GM23338 (cell line): ENCODE data around the gene SELENOO. TPM values are rescaled to one million over a fixed set of nuclear protein-coding genes. Genes with fewer than 3 reads are reported as not detected.
A peak's percentile ranks its signal among the peaks of the same experiment; 100 is the strongest.

Experiments used
- ATAC-seq: fragments of 200-7000 bp; cut with Tn5 transposase; 3 replicates; pipeline ENCODE4 v1.9.1; 2020
- DNase-seq: peaks from one replicate; pipeline ENCODE4 v3.0.0-alpha.2; 2015; ENCODE audit warnings: low spot score
- H2AFZ ChIP-seq: fragments of 200-600 bp; sonication (generic); 2 replicates; pipeline ENCODE4 v1.8.0; 2016; ENCODE audit warnings: antibody characterized with exemption, mild to moderate bottlenecking, moderate library complexity
- H3F3A ChIP-seq: fragments of 200-600 bp; sonication (generic); replicated peaks from 2 replicates; pipeline ENCODE4 v1.8.0; 2017; ENCODE audit warnings: antibody characterized with exemption, mixed run types, low read depth
- H3K27ac ChIP-seq: fragments of 200-600 bp; sonication (generic); 2 replicates; pipeline ENCODE4 v1.6.1; 2016; ENCODE audit warnings: low read depth
- H3K27me3 ChIP-seq: fragments of 200-600 bp; sonication (generic); 2 replicates; pipeline ENCODE4 v1.8.0; 2016; ENCODE audit warnings: mild to moderate bottlenecking, mixed run types, moderate library complexity; ENCODE audit not compliant: insufficient read depth
- H3K36me3 ChIP-seq: fragments of 200-600 bp; sonication (generic); 2 replicates; pipeline ENCODE4 v1.8.0; 2016; ENCODE audit warnings: mild to moderate bottlenecking; ENCODE audit not compliant: insufficient read depth
- H3K4me1 ChIP-seq: fragments of 200-600 bp; sonication (generic); 2 replicates; pipeline ENCODE4 v1.8.0; 2016; ENCODE audit warnings: mild to moderate bottlenecking, moderate library complexity; ENCODE audit not compliant: insufficient read depth
- H3K4me2 ChIP-seq: fragments of 200-600 bp; sonication (generic); 2 replicates; pipeline ENCODE4 v1.7.1; 2017; ENCODE audit warnings: mixed run types
- H3K4me3 ChIP-seq: fragments of 200-600 bp; sonication (generic); 2 replicates; pipeline ENCODE4 v1.6.1; 2016; ENCODE audit warnings: mixed run types
- H3K79me2 ChIP-seq: fragments of 200-600 bp; sonication (generic); replicated peaks from 2 replicates; pipeline ENCODE4 v1.8.0; 2017; ENCODE audit warnings: mild to moderate bottlenecking; ENCODE audit not compliant: insufficient read depth
- H3K9me2 ChIP-seq: fragments of 200-600 bp; sonication (generic); 2 replicates; pipeline ENCODE4 v1.8.0; 2017; ENCODE audit not compliant: insufficient read depth
- H4K20me1 ChIP-seq: fragments of 200-600 bp; sonication (generic); replicated peaks from 2 replicates; pipeline ENCODE4 v1.8.0; 2017; ENCODE audit warnings: mild to moderate bottlenecking; ENCODE audit not compliant: insufficient read depth
- H3K27ac Mint-ChIP-seq: 2 replicates; pipeline ENCODE4 v1.8.0; 2020; ENCODE audit warnings: inconsistent platforms, mild to moderate bottlenecking, moderate library complexity, mixed read lengths
- H3K27me3 Mint-ChIP-seq: 3 replicates; pipeline ENCODE4 v1.8.0; 2022; ENCODE audit warnings: low read depth, mild to moderate bottlenecking, moderate library complexity, mixed read lengths, inconsistent platforms; ENCODE audit not compliant: insufficient read depth, poor library complexity
- H3K36me3 Mint-ChIP-seq: 3 replicates; pipeline ENCODE4 v1.8.0; 2021; ENCODE audit warnings: low read depth, mild to moderate bottlenecking, inconsistent platforms, moderate library complexity, mixed read lengths
- H3K4me1 Mint-ChIP-seq: 3 replicates; pipeline ENCODE4 v1.8.0; 2020; ENCODE audit warnings: mild to moderate bottlenecking, inconsistent platforms, mixed read lengths
- H3K4me3 Mint-ChIP-seq: 3 replicates; pipeline ENCODE4 v1.8.0; 2021; ENCODE audit warnings: moderate library complexity, mild to moderate bottlenecking, inconsistent platforms, mixed read lengths
- H3K9me3 Mint-ChIP-seq: 3 replicates; pipeline ENCODE4 v1.8.0; 2020; ENCODE audit warnings: moderate library complexity, mild to moderate bottlenecking, inconsistent platforms, mixed read lengths
- CREB1 ChIP-seq: fragments of 250-450 bp; sonication (Bioruptor Pico); IDR thresholded peaks from 2 replicates; pipeline ENCODE4 v1.5.0; 2020; ENCODE audit warnings: low read depth, mild to moderate bottlenecking, moderate library complexity
- CTCF ChIP-seq, 2 experiments: fragments of 200-600 bp in 1 of 2; sonication (generic) in 1 of 2; conservative IDR thresholded peaks; 2 replicates each; pipeline versions ENCODE4 v1.5.1 to v1.6.1; 2016 to 2017; ENCODE audit warnings: antibody characterized with exemption in 2 of 2, low read depth in 2 of 2, mild to moderate bottlenecking in 2 of 2, moderate library complexity in 1 of 2
- EZH2 ChIP-seq: fragments of 200-600 bp; sonication (generic); IDR thresholded peaks from one replicate; pipeline ENCODE4 v1.8.0; 2017; ENCODE audit warnings: antibody characterized with exemption, mild to moderate bottlenecking, low read depth; ENCODE audit not compliant: unreplicated experiment
- EZH2phosphoT487 ChIP-seq: fragments of 200-600 bp; sonication (generic); IDR thresholded peaks from one replicate; pipeline ENCODE4 v1.8.1; 2018; ENCODE audit warnings: antibody characterized with exemption; ENCODE audit not compliant: unreplicated experiment
- JUNB ChIP-seq: IDR thresholded peaks from one replicate; pipeline ENCODE4 v1.6.1; 2016; ENCODE audit warnings: antibody characterized with exemption; ENCODE audit not compliant: unreplicated experiment
- NANOG ChIP-seq: IDR thresholded peaks from 2 replicates; pipeline ENCODE4 v1.6.1; 2016; ENCODE audit warnings: antibody characterized with exemption, borderline replicate concordance
- POLR2AphosphoS5 ChIP-seq: IDR thresholded peaks from 2 replicates; pipeline ENCODE4 v1.6.1; 2016; ENCODE audit warnings: antibody characterized with exemption, low read depth
- REST ChIP-seq: IDR thresholded peaks from one replicate; pipeline ENCODE4 v1.6.1; 2018; ENCODE audit warnings: antibody characterized with exemption; ENCODE audit not compliant: unreplicated experiment
- STAT1 ChIP-seq: IDR thresholded peaks from one replicate; pipeline ENCODE4 v1.6.1; 2016; ENCODE audit warnings: antibody characterized with exemption; ENCODE audit not compliant: unreplicated experiment
- ZNF114 ChIP-seq: fragments of 250-450 bp; sonication (Bioruptor Pico); IDR thresholded peaks from 2 replicates; pipeline ENCODE4 v1.5.0; 2020; ENCODE audit warnings: mild to moderate bottlenecking, moderate library complexity
- ZNF331 ChIP-seq: fragments of 250-450 bp; sonication (Bioruptor Pico); IDR thresholded peaks from 2 replicates; pipeline ENCODE4 v1.5.0; 2020; ENCODE audit warnings: low read depth, mild to moderate bottlenecking, moderate library complexity
- polyA plus RNA-seq: library from polyadenylated mRNA; unstranded; fragments of >200 nt; fragmentation: Nextera tagmentation; extraction: Ambion mirVana; gene quantifications from 2 replicates; pipeline ENCODE4 v1.2.1, GENCODE V29; 2016
- total RNA-seq: library from RNA; depleted of rRNA; stranded (reverse); fragments of >200 nt; shearing (Covaris generic); gene quantifications from 2 replicates; pipeline ENCODE4 v1.2.3, GENCODE V29; 2014
- TF ChIP-seq, protein P1 (sequence below): IDR thresholded peaks from 2 replicates; pipeline ENCODE4 v1.6.1; 2016; ENCODE audit warnings: antibody characterized with exemption

SELENOO gene
- total and polyA plus RNA-seq, 2 experiments from 2014 or later: 6.8 to 21.3 TPM

GRCh38 chr22:50259302-50259701, 58.5 kb downstream of the SELENOO start:
- peaks cover 23% of the 10 kb centered on the region for H3K27me3 ChIP-seq
- no peaks in the 10 kb centered on the region for H3F3A ChIP-seq
- H2AFZ ChIP-seq: no peak overlapping the region
- H3K4me1 ChIP-seq: peaks cover 7% of the 10 kb centered on the region
- H3K79me2 ChIP-seq: no peaks in the 10 kb centered on the region
- H3K9me2 ChIP-seq: no peaks in the 10 kb centered on the region
- ATAC-seq (no peak), DNase-seq (no peak)
- Mint-ChIP-seq H3K9me3 (no peaks in the 10 kb centered on the region), H3K36me3 (no peaks in the 10 kb centered on the region), H3K27me3 (peaks cover 21% of the 10 kb centered on the region), H3K4me1 (peaks cover 6% of the 10 kb centered on the region; the same call in 2 of the 3 replicates), H3K4me3 (no peak overlapping the region), H3K27ac (no peak overlapping the region)
- H3K4me3 ChIP-seq: no peak overlapping the region
- TF ChIP-seq CREB1 (CRISPR knock-in tag) (no peak), EZH2 (no peak)
- no peak overlapping the region for H3K27ac ChIP-seq
- H4K20me1 ChIP-seq: no peaks in the 10 kb centered on the region
- H3K4me2 ChIP-seq: no peak overlapping the region
- H3K36me3 ChIP-seq: no peaks in the 10 kb centered on the region

- Histone ChIP-seq H3F3A (no peaks in the 10 kb centered on the region), H3K4me1 (peaks cover 7% of the 10 kb centered on the region), H3K36me3 (no peaks in the 10 kb centered on the region), H3K27ac (no peak overlapping the region), H3K4me3 (peak overlapping the region; percentile 64), H3K79me2 (no peaks in the 10 kb centered on the region), H3K27me3 (peaks cover 23% of the 10 kb centered on the region), H4K20me1 (no peaks in the 10 kb centered on the region), H3K4me2 (peak overlapping the region; percentile 82), H3K9me2 (no peaks in the 10 kb centered on the region), H2AFZ (0 out of 2 replicates have a peak overlapping the region, but pooled peaks have one; percentile 72)
- Mint-ChIP-seq H3K27me3 (peaks cover 23% of the 10 kb centered on the region), H3K36me3 (no peaks in the 10 kb centered on the region), H3K4me1 (peaks cover 6% of the 10 kb centered on the region; the same call in 2 of the 3 replicates), H3K4me3 (peak overlapping the region; percentile 61), H3K27ac (no peak overlapping the region), H3K9me3 (no peaks in the 10 kb centered on the region)
- ATAC-seq (no peak), DNase-seq (no peak)
- TF ChIP-seq CREB1 (CRISPR knock-in tag) (no peak), JUNB (no peak), EZH2 (no peak), EZH2phosphoT487 (no peak), ZNF331 (CRISPR knock-in tag) (no peak), NANOG (no peak), STAT1 (no peak), POLR2AphosphoS5 (no peak), ZNF114 (CRISPR knock-in tag) (no peak), CTCF (conservative IDR thresholded peaks at IDR 0.05; ENCODE audit: low read depth in 2 of 2) (no peak), REST (no peak)
- TF ChIP-seq, protein P1, sequence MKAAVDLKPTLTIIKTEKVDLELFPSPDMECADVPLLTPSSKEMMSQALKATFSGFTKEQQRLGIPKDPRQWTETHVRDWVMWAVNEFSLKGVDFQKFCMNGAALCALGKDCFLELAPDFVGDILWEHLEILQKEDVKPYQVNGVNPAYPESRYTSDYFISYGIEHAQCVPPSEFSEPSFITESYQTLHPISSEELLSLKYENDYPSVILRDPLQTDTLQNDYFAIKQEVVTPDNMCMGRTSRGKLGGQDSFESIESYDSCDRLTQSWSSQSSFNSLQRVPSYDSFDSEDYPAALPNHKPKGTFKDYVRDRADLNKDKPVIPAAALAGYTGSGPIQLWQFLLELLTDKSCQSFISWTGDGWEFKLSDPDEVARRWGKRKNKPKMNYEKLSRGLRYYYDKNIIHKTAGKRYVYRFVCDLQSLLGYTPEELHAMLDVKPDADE: no peak
Observed at GRCh38 chr22:50260434-50260800, 59.6 kb downstream of the SELENOO start.
